SH-SY5Y (cell line): ENCODE results near the gene MANBA.

ENCODE experiments used
- GATA2 ChIP-seq: IDR thresholded peaks from 2 replicates; pipeline ENCODE4 v1.6.1; 2011; ENCODE audit warnings: mild to moderate bottlenecking, low read depth, low read length
- GATA3 ChIP-seq: IDR thresholded peaks from 2 replicates; pipeline ENCODE4 v1.6.1; 2011; ENCODE audit warnings: low read depth, mild to moderate bottlenecking, low read length, moderate library complexity

DNA sequence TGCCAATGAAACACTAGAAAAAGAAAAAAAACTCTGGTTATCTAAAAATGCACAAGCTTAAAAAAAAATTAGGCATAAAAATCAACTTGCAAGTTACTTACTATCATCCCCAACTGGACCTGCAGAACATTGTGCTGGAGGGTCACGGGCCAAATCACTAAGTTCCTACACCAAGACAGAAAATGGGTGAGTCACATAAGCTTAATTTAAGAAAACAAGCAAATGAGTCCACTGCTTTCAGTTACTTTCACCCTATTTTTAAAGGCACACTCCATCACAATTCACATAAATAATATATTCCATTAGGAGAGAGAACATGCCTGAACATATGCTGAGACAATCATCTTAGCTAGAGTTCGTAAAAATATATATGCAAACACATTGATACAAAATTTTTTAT lies 48.9 kb upstream of the MANBA start:
- no peak for TF ChIP-seq GATA2
- TF ChIP-seq GATA3 = no peak
